IPS-15b (cell line): ENCODE data around the gene DENND5A.

Source experiments
- H3K27me3 ChIP-seq: one replicate; pipeline ENCODE4 v1.6.1; 2013; ENCODE audit warnings: low read length; ENCODE audit not compliant: control insufficient read depth, insufficient read depth
- H3K36me3 ChIP-seq: one replicate; pipeline ENCODE4 v1.6.1; 2013; ENCODE audit warnings: low read length; ENCODE audit not compliant: control insufficient read depth, insufficient read depth
- H3K4me1 ChIP-seq: one replicate; pipeline ENCODE4 v1.6.1; 2013; ENCODE audit warnings: mild to moderate bottlenecking, low read length; ENCODE audit not compliant: control insufficient read depth, insufficient read depth
- H3K4me3 ChIP-seq: one replicate; pipeline ENCODE4 v1.5.1; 2013; ENCODE audit warnings: low read depth, low read length
- H3K9ac ChIP-seq: one replicate; pipeline ENCODE4 v1.6.1; 2013; ENCODE audit warnings: low read depth, mild to moderate bottlenecking, low read length
- H3K9me3 ChIP-seq: one replicate; pipeline ENCODE4 v1.6.1; 2013; ENCODE audit warnings: mild to moderate bottlenecking, low read length; ENCODE audit not compliant: control insufficient read depth, insufficient read depth

DENND5A gene

GRCh38 chr11:9141186-9141585 is 124.0 kb downstream of the DENND5A start:
- Histone ChIP-seq H3K27me3 (no peaks in the 10 kb centered on the region), H3K9me3 (no peaks in the 10 kb centered on the region), H3K36me3 (peaks cover 44% of the 10 kb centered on the region), H3K9ac (no peak overlapping the region), H3K4me3 (no peak overlapping the region), H3K4me1 (peaks cover 9% of the 10 kb centered on the region)

DNA sequence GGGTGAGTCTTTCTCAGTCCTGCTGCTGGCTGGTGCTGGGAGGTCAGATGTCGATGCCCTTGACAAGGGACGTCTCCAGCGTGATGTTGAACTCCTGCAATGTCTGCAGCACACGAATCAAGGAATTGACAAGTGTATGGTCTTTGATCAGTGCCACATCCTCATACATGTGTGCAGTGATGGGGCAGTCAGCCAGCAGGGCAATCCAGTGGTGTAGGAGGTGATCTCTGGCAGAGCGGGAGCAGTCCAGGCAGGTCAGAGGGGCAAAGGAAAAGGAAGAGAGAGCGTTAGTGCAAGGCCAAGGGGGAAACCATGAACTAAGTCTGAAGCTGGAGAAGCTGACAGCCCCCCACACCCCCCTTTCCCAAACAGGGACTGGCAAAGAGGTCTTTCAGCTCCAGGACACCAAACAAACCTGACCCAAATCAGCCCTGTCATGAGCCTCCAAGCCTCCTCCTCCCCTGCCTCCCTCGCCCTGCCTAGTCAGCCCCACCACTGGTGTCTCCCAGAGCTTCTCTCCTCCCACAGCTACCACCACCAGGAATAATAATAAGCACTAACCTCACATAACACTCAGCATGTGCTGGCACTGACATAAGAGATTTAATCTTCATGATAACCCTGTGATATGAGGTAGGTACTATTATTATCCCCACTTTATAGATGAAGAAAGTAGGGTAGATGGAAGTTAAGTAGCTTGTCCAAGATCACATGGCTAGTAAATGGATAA is 125.4 kb downstream of the DENND5A start:
- H3K9me3 ChIP-seq: no peaks in the 10 kb centered on the region
- peaks cover 9% of the 10 kb centered on the region for H3K4me1 ChIP-seq
- H3K36me3 ChIP-seq: peaks cover 44% of the 10 kb centered on the region
- no peak overlapping the region for H3K9ac ChIP-seq
- no peaks in the 10 kb centered on the region for H3K27me3 ChIP-seq
- H3K4me3 ChIP-seq: no peak overlapping the region

GRCh38 chr11:9138612-9139579 is 126.3 kb downstream of the DENND5A start:
- no peak overlapping the region for H3K4me3 ChIP-seq
- H3K4me1 ChIP-seq: peaks cover 9% of the 10 kb centered on the region
- H3K27me3 ChIP-seq: no peaks in the 10 kb centered on the region
- H3K9me3 ChIP-seq: no peaks in the 10 kb centered on the region
- no peak overlapping the region for H3K9ac ChIP-seq
- H3K36me3 ChIP-seq: peaks cover 36% of the 10 kb centered on the region

- no peaks in the 10 kb centered on the region for H3K27me3 ChIP-seq
- no peak overlapping the region for H3K4me3 ChIP-seq
- no peak overlapping the region for H3K9ac ChIP-seq
- no peaks in the 10 kb centered on the region for H3K9me3 ChIP-seq
- H3K4me1 ChIP-seq: peaks cover 9% of the 10 kb centered on the region
- H3K36me3 ChIP-seq: peaks cover 29% of the 10 kb centered on the region
Observed at GRCh38 chr11:9138133-9138453, 127.1 kb downstream of the DENND5A start.

DNA sequence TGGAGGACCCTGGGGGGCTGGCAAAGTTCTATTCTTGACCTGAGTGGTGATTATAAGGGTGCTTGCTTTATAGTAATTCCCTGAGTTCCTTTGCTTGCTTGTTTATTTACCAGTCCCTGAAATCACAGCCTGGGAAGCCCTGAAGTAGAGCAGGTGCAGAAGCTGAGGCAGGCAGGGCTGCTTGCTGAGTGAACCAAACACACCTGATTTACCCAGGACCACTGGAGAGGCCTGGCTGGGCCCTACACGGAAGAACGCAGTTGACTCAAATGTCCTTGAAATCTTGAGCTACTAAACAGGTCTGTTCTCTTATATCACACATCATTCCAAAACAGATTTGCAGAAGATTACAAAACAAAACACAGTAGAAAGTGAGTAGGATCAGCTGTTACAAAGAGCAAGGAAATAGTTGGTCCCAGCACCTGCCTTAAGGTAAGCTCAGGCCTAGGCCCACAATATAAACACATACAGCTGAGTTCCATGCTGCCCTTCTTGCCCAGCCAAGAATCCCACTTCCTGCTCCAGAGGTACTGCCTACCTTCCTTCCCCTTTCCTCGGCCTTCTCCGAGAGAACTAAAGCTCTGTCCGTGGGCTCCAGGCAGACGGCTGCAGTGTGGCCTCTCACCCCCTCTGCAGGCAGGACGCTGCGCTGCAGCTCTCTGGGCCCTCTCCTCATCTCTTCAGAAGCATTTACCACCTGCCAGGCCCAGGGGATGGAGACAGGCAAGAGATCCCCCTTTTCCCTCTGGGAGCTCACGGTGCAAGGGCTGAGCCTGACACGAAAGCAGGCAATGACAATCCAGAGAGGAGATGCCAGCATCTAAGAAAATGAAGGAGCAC is 127.6 kb downstream of the DENND5A start:
- H3K4me1 ChIP-seq: peaks cover 9% of the 10 kb centered on the region
- H3K27me3 ChIP-seq: no peaks in the 10 kb centered on the region
- no peak overlapping the region for H3K4me3 ChIP-seq
- H3K9ac ChIP-seq: no peak overlapping the region
- peaks cover 24% of the 10 kb centered on the region for H3K36me3 ChIP-seq
- no peaks in the 10 kb centered on the region for H3K9me3 ChIP-seq

DNA sequence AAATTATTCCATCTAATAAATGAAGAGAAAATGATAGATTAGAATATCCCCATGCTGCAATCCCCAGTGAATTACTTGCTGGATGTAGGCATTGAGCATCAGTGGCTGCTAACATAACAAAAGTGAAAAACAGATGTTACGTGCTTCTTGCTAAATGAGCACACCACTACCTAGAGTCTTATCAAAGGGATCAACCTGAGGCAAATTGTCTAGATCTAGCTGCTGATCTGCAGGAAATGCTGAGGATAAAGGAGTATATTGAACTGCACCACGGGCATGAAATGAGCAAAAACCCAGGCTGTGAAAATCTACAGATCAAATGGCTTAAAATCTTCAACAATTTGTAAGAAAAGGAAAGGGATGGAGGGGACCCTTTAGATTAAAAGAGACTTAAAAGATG is 128.4 kb downstream of the DENND5A start:
- H3K27me3 ChIP-seq: no peaks in the 10 kb centered on the region
- H3K4me3 ChIP-seq: no peak overlapping the region
- H3K36me3 ChIP-seq: peaks cover 16% of the 10 kb centered on the region
- peaks cover 9% of the 10 kb centered on the region for H3K4me1 ChIP-seq
- H3K9me3 ChIP-seq: no peaks in the 10 kb centered on the region
- H3K9ac ChIP-seq: no peak overlapping the region

DNA sequence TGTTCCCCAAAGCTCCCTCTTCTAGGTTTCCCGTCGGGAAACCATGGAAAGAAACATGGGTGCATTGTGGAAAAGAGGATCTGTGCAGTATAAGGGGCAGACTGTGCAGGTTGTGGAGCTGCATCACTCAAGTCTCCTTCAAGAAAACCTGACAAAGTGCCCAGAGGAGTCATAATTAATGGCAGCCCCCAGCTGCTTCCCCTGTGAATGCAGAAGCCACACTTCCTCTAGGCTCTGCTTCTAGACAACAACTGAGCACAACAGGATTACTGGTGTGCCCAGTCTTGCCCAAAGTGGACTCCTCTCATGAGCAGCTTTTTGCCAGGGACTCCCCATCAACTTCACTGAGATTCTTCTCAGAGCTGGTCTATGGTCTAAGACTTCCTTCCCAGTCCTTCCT is 131.2 kb downstream of the DENND5A start:
- no peak overlapping the region for H3K9ac ChIP-seq

DNA sequence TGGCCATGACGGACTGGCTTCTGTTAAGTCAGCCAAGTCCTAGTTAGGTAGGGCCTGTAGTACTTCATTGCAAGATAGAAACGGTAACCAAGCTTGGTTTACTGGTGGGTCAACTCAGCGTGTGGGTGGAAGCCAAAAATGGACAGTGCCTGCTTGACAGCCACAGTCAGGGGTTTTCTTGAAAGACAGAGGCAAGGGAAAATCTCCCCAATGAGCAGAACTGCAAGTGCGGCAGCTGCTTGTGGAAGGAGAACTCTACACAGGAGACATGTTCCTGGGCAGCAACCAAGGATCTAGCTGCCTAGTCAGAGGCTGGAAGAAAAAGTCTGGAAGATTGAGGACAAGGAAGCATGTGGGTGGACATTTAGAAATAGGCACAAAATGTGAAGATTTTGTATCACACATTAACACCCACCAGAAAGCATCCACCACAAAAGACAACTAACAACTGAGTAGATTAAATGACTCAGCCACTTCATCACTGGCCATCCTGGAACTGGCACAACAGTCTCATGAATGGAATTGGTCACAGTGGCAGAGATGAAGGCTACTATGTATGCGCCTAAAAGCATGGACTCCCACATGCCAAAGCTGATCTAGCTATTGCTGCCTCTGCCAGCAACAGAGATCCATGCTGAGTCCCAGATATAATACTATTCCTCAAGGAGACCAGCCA is 132.8 kb downstream of the DENND5A start:
- no peak overlapping the region for H3K9ac ChIP-seq
- no peaks in the 10 kb centered on the region for H3K9me3 ChIP-seq
- H3K4me1 ChIP-seq: no peaks in the 10 kb centered on the region
- H3K27me3 ChIP-seq: no peaks in the 10 kb centered on the region
- H3K4me3 ChIP-seq: no peak overlapping the region
- peaks cover 5% of the 10 kb centered on the region for H3K36me3 ChIP-seq

More for the DNA sequence above, 131.2 kb downstream of the DENND5A start:
- Histone ChIP-seq H3K27me3 (no peaks in the 10 kb centered on the region), H3K36me3 (peaks cover 8% of the 10 kb centered on the region), H3K4me3 (no peak overlapping the region), H3K9me3 (no peaks in the 10 kb centered on the region), H3K4me1 (peaks cover 9% of the 10 kb centered on the region)

DNA sequence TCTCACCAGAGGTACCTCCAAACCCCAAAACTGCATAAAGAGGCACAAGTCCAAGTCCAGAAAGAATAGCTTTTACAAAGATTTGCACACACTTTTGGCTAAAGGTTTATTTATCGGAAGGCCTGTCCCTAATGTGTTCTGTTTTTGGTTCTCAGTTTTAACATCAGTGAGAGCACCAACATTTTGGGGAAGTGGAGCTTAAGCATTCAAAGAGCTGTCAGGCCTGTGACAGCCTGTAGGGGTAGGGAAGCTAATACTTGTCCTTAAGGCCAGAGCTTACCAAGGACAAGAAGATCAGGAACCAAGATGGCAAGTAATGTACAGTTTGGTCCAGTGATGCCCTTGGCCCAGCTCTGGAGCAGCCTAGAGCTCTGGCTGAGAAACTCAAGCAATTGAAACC is 134.9 kb downstream of the DENND5A start:
- Histone ChIP-seq H3K4me3 (no peak overlapping the region), H3K9ac (no peak overlapping the region), H3K27me3 (no peaks in the 10 kb centered on the region), H3K9me3 (no peaks in the 10 kb centered on the region), H3K36me3 (no peaks in the 10 kb centered on the region), H3K4me1 (no peaks in the 10 kb centered on the region)

GRCh38 chr11:9126636-9127035 is 138.5 kb downstream of the DENND5A start:
- H3K36me3 ChIP-seq: no peaks in the 10 kb centered on the region
- H3K4me1 ChIP-seq: no peaks in the 10 kb centered on the region
- no peaks in the 10 kb centered on the region for H3K27me3 ChIP-seq
- H3K9ac ChIP-seq: no peak overlapping the region
- no peaks in the 10 kb centered on the region for H3K9me3 ChIP-seq
- no peak overlapping the region for H3K4me3 ChIP-seq
